K562 (cell line): Measurements from ENCODE around the gene ARHGAP31. TPM values are rescaled to one million over a fixed set of nuclear protein-coding genes. Genes with fewer than 3 reads are reported as not detected.

Experiments
- ATAC-seq: fragments of 200-7000 bp; cut with Tn5 transposase; 3 replicates; pipeline ENCODE4 v1.9.1; 2020; ENCODE audit warnings: moderate library complexity
- BruUV-seq: library from RNA; stranded (reverse); fragments of 400-500 nt; replicated peaks from 2 replicates; lab custom pipeline; 2021; lab: Mats Ljungman, UMichigan
- CTCF ChIA-PET: fragments of 300-600 bp; formaldehyde crosslinking; extraction: SDS; loops from one replicate; lab custom pipeline; 2021; ENCODE audit warnings: low intra/inter-chr PET ratio; lab: Yijun Ruan, JAX
- POLR2A ChIA-PET: fragments of 300-600, 350-650 bp; sonication (Branson Sonifier 250); formaldehyde crosslinking; extraction: SDS; loops from one replicate; lab custom pipeline; 2021; ENCODE audit warnings: antibody characterized with exemption, inconsistent platforms; lab: Yijun Ruan, JAX
- DNase-seq, 4 experiments: peaks; one replicate each; pipeline versions ENCODE4 v3.0.0 to v3.0.0-alpha.2; 2011 to 2018; ENCODE audit warnings: low spot score in 3 of 4, mixed read lengths in 3 of 4; ENCODE audit errors: extremely low read depth in 1 of 4
- FAIRE-seq: peaks from 2 replicates; lab custom pipeline; 2011; peaks lifted over from hg19 to GRCh38; lab: Jason Lieb, UNC
- H2AFZ ChIP-seq: 2 replicates; pipeline ENCODE4 v1.6.0; 2011; ENCODE audit warnings: low read depth, low read length, control low read depth, inconsistent platforms
- H3K27ac ChIP-seq: fragments of 200-600 bp; 3 replicates; pipeline ENCODE4 v1.8.0; 2011; ENCODE audit warnings: low read depth, mild to moderate bottlenecking, control low read depth, inconsistent platforms, low read length, moderate library complexity, mixed read lengths; ENCODE audit errors: extremely low read depth
- H3K27me3 ChIP-seq, 2 experiments: fragments of 300-600 bp in 1 of 2; 2 replicates in 1 of 2; 3 replicates in 1 of 2; pipeline versions ENCODE4 v1.6.0 to v1.8.0; 2011; ENCODE audit warnings: inconsistent platforms in 2 of 2, low read length in 2 of 2, mild to moderate bottlenecking in 1 of 2, mixed read lengths in 1 of 2, moderate library complexity in 1 of 2; ENCODE audit not compliant: control insufficient read depth in 2 of 2, insufficient read depth in 2 of 2
- H3K36me3 ChIP-seq: fragments of 300-600 bp; 3 replicates; pipeline ENCODE4 v1.8.0; 2011; ENCODE audit warnings: mild to moderate bottlenecking, low read length, inconsistent platforms; ENCODE audit not compliant: control insufficient read depth, insufficient read depth
- H3K4me1 ChIP-seq, 2 experiments: fragments of 200-600 bp in 1 of 2; replicated peaks in 1 of 2; 2 replicates in 1 of 2; 3 replicates in 1 of 2; pipeline versions ENCODE4 v1.5.1 to v1.8.0; 2011; ENCODE audit warnings: inconsistent platforms in 2 of 2, low read length in 2 of 2, mild to moderate bottlenecking in 1 of 2, mixed read lengths in 1 of 2, moderate library complexity in 1 of 2; ENCODE audit not compliant: control insufficient read depth in 2 of 2, insufficient read depth in 2 of 2
- H3K4me2 ChIP-seq: 2 replicates; pipeline ENCODE4 v1.6.1; 2011; ENCODE audit warnings: low read length, control low read depth, inconsistent platforms, mixed read lengths; ENCODE audit not compliant: insufficient read depth
- H3K4me3 ChIP-seq: fragments of 200-600 bp; sonication (generic), shearing (Covaris generic); 2 replicates; pipeline ENCODE4 v1.5.1; 2016; ENCODE audit warnings: control low read depth, inconsistent platforms
- H3K79me2 ChIP-seq: fragments of 200-600 bp; 3 replicates; pipeline ENCODE4 v1.8.0; 2011; ENCODE audit warnings: low read length, inconsistent platforms; ENCODE audit not compliant: control insufficient read depth, insufficient read depth
- H3K9ac ChIP-seq, 2 experiments: 2 replicates each; pipeline versions ENCODE4 v1.6.0 to v1.6.1; 2011; ENCODE audit warnings: low read depth in 2 of 2, low read length in 2 of 2, control low read depth in 1 of 2, inconsistent platforms in 1 of 2, mild to moderate bottlenecking in 1 of 2, mixed read lengths in 1 of 2; ENCODE audit not compliant: insufficient read depth in 1 of 2
- H3K9me1 ChIP-seq: one replicate; pipeline ENCODE4 v1.6.0; 2011; ENCODE audit warnings: inconsistent platforms, mild to moderate bottlenecking, low read length, moderate library complexity; ENCODE audit not compliant: control insufficient read depth, insufficient read depth
- H3K9me3 ChIP-seq: replicated peaks from 2 replicates; pipeline ENCODE4 v1.5.1; 2011; ENCODE audit warnings: low read depth, low read length, inconsistent platforms; ENCODE audit not compliant: control insufficient read depth, insufficient read depth
- H4K20me1 ChIP-seq: replicated peaks from 2 replicates; pipeline ENCODE4 v1.6.1; 2011; ENCODE audit warnings: low read length, inconsistent platforms, mixed read lengths; ENCODE audit not compliant: control insufficient read depth, insufficient read depth
- CBX2 ChIP-seq: fragments of 200-600 bp; sonication (generic); IDR thresholded peaks from one replicate; pipeline ENCODE4 v1.6.1; 2012; ENCODE audit warnings: mild to moderate bottlenecking, low read length, inconsistent platforms; ENCODE audit not compliant: insufficient read depth, poor library complexity, severe bottlenecking
- CBX3 ChIP-seq, 2 experiments: IDR thresholded peaks; 1 replicate in 1 of 2; 2 replicates in 1 of 2; pipeline ENCODE4 v1.6.1; 2012; ENCODE audit warnings: inconsistent platforms in 2 of 2, low read length in 2 of 2, borderline replicate concordance in 1 of 2, control low read depth in 1 of 2
- ESRRB ChIP-seq: fragments of 250-450 bp; sonication (Bioruptor Pico); IDR thresholded peaks from 2 replicates; pipeline ENCODE4 v1.5.0; 2020; ENCODE audit warnings: mild to moderate bottlenecking, moderate library complexity, borderline replicate concordance
- NR2C2 ChIP-seq, 2 experiments: fragments of 200-800 bp in 1 of 2; sonication (Bioruptor generic) in 1 of 2; sonication (generic) in 1 of 2; formaldehyde crosslinking in 1 of 2; IDR thresholded peaks; 2 replicates each; pipeline versions ENCODE4 v1.6.1 to v1.8.0; 2016 to 2022; ENCODE audit warnings: mild to moderate bottlenecking in 1 of 2, missing compliant biosample characterization in 1 of 2, missing genetic modification characterization in 1 of 2, missing genetic modification reagents in 1 of 2
- PHTF2 ChIP-seq: fragments of 250-450 bp; sonication (Bioruptor Pico); IDR thresholded peaks from 2 replicates; pipeline ENCODE4 v1.5.0; 2021; ENCODE audit warnings: mild to moderate bottlenecking
- POU5F1 ChIP-seq: fragments of 150-350 bp; IDR thresholded peaks from 2 replicates; pipeline ENCODE4 v1.6.1; 2014; ENCODE audit warnings: borderline replicate concordance, low read length, low read depth, mild to moderate bottlenecking; ENCODE audit not compliant: partially characterized antibody
- USF2 ChIP-seq: sonication (generic); formaldehyde crosslinking; IDR thresholded peaks from 2 replicates; pipeline ENCODE4 v1.5.0; 2020; ENCODE audit warnings: missing genetic modification reagents
- ZNF212 ChIP-seq: fragments of 450-650 bp; formaldehyde crosslinking; IDR thresholded peaks from 2 replicates; pipeline ENCODE4 v1.4.0; 2020; ENCODE audit warnings: mild to moderate bottlenecking
- WGBS: fragments of 100-300 bp; shearing (Covaris generic); methylation state at CpG from one replicate; pipeline ENCODE4 v1.1.6; 2016; ENCODE audit warnings: low coverage, mixed read lengths; ENCODE audit not compliant: insufficient coverage; ENCODE audit errors: missing lambda C conversion rate; 5-methylcytosine and 5-hydroxymethylcytosine counted together
- in situ Hi-C: fragments of 300-500 bp; cut with MboI; formaldehyde crosslinking; loops from 4 replicates; pipeline ENCODE4 v1.15.0; 2018; ENCODE audit warnings: inconsistent platforms, mixed read lengths
- intact Hi-C: fragments of 100-400 bp; cut with micrococcal nuclease; formaldehyde crosslinking; loops from 2 replicates; pipeline ENCODE4 v1.14.2; 2022
- polyA plus RNA-seq, 8 experiments: library from polyadenylated mRNA; depleted of rRNA in 4 of 8; stranded (reverse) in 5 of 8; unstranded in 3 of 8; fragments of >200 nt; fragmentation: Nextera tagmentation in 2 of 8; fragmentation: Illumina TruSeq in 1 of 8; extraction: Ambion mirVana in 2 of 8; extraction: Trizol in 1 of 8; gene quantifications; 2 replicates each; pipeline versions ENCODE4 v1.2.1 to v1.2.3, GENCODE V29; 2011 to 2014; ENCODE audit warnings: inconsistent platforms in 1 of 8, missing spikeins in 1 of 8
- total RNA-seq, 7 experiments: library from RNA; depleted of rRNA in 6 of 7; stranded (reverse); fragments of >200 nt in 6 of 7; fragmentation: Illumina TruSeq in 2 of 7; extraction: Trizol in 2 of 7; gene quantifications; 2 replicates each; pipeline versions ENCODE4 v1.2.1 to v1.2.3, GENCODE V29; 2011 to 2021; ENCODE audit warnings: low replicate concordance in 1 of 7
- TF ChIP-seq, protein P1 (sequence below): fragments of 450-650 bp; IDR thresholded peaks from 2 replicates; pipeline ENCODE4 v1.6.1; 2017; ENCODE audit warnings: antibody characterized with exemption, mild to moderate bottlenecking
- TF ChIP-seq, protein P2 (sequence below): sonication (generic); formaldehyde crosslinking; IDR thresholded peaks from 2 replicates; pipeline ENCODE4 v1.8.0; 2022; ENCODE audit warnings: mild to moderate bottlenecking, missing genetic modification reagents

Gene ARHGAP31
- total and polyA plus RNA-seq, 9 of the 15 experiments (the other 6 are each of a cell fraction or from before 2014, with no cell fraction given) = under 0.01 to 0.13 (median 0.06) TPM; not detected in 5

DNA sequence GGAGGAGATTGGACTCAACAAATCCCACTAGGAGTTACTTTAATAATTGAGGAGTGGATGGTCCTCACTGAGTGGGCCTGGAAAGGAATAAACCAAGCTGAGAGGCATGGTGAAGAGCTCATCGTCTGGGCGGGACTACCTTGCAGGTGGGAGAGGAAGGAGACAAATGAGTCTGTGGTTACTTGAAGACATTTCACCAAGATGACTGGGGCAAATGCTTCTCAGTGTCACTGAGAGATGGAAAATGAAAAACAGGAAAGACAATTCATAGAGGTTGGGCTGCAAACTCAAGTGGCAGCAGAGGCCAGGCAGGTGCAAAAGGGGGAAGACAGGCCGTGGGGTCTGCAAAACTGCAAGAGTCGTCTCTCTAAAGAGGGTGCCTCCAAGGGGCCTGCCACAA is 1.5 kb upstream of the ARHGAP31 start:
- no peaks in the 10 kb centered on the region for H3K79me2 ChIP-seq
- 32% methylated on average over 4 of the region's 4 CpGs for WGBS
- no peaks in the 10 kb centered on the region for H4K20me1 ChIP-seq
- ATAC-seq (no peak), FAIRE-seq (no peak), DNase-seq (no peak)
- in situ Hi-C loops (no loop called here), intact Hi-C loops (no loop called here)
- H3K4me3 ChIP-seq = no peak overlapping the region
- H3K4me2 ChIP-seq = no peak overlapping the region
- H2AFZ ChIP-seq = no peak overlapping the region
- no TSS peak for BruUV-seq
- no peak overlapping the region for H3K27ac ChIP-seq
- TF ChIP-seq POU5F1 (no peak), ZNF212 (no peak), USF2 (no peak), ESRRB (CRISPR knock-in tag) (no peak), NR2C2 (CRISPR knock-in tag; IDR thresholded peaks at IDR 0.05) (no peak), NR2C2 (tag; IDR thresholded peaks at IDR 0.05) (no peak), PHTF2 (no peak), CBX2 (no peak), CBX3 (IDR thresholded peaks at IDR 0.05; ENCODE audit: borderline replicate concordance in 1 of 2, low read length in 2 of 2) (no peak)
- TF ChIP-seq, protein P1, sequence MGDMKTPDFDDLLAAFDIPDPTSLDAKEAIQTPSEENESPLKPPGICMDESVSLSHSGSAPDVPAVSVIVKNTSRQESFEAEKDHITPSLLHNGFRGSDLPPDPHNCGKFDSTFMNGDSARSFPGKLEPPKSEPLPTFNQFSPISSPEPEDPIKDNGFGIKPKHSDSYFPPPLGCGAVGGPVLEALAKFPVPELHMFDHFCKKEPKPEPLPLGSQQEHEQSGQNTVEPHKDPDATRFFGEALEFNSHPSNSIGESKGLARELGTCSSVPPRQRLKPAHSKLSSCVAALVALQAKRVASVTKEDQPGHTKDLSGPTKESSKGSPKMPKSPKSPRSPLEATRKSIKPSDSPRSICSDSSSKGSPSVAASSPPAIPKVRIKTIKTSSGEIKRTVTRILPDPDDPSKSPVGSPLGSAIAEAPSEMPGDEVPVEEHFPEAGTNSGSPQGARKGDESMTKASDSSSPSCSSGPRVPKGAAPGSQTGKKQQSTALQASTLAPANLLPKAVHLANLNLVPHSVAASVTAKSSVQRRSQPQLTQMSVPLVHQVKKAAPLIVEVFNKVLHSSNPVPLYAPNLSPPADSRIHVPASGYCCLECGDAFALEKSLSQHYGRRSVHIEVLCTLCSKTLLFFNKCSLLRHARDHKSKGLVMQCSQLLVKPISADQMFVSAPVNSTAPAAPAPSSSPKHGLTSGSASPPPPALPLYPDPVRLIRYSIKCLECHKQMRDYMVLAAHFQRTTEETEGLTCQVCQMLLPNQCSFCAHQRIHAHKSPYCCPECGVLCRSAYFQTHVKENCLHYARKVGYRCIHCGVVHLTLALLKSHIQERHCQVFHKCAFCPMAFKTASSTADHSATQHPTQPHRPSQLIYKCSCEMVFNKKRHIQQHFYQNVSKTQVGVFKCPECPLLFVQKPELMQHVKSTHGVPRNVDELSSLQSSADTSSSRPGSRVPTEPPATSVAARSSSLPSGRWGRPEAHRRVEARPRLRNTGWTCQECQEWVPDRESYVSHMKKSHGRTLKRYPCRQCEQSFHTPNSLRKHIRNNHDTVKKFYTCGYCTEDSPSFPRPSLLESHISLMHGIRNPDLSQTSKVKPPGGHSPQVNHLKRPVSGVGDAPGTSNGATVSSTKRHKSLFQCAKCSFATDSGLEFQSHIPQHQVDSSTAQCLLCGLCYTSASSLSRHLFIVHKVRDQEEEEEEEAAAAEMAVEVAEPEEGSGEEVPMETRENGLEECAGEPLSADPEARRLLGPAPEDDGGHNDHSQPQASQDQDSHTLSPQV = no peak
- TF ChIP-seq, protein P2, sequence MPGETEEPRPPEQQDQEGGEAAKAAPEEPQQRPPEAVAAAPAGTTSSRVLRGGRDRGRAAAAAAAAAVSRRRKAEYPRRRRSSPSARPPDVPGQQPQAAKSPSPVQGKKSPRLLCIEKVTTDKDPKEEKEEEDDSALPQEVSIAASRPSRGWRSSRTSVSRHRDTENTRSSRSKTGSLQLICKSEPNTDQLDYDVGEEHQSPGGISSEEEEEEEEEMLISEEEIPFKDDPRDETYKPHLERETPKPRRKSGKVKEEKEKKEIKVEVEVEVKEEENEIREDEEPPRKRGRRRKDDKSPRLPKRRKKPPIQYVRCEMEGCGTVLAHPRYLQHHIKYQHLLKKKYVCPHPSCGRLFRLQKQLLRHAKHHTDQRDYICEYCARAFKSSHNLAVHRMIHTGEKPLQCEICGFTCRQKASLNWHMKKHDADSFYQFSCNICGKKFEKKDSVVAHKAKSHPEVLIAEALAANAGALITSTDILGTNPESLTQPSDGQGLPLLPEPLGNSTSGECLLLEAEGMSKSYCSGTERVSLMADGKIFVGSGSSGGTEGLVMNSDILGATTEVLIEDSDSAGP (CRISPR knock-in tag) = no peak
- no peaks in the 10 kb centered on the region for H3K9me3 ChIP-seq
- no peaks in the 10 kb centered on the region; a peak in 1 of 5 replicates for H3K27me3 ChIP-seq
- H3K4me1 ChIP-seq = peaks cover 0 to 14% of the 10 kb centered on the region in 2 experiments; a peak in 2 of 5 replicates
- H3K36me3 ChIP-seq = no peaks in the 10 kb centered on the region
- H3K9ac ChIP-seq = no peak overlapping the region
- POLR2A ChIA-PET = no interaction called here
- H3K9me1 ChIP-seq = no peaks in the 10 kb centered on the region
- CTCF ChIA-PET = no interaction called here
